GM19463 (cell line): ENCODE results near the gene INSIG2.

Experiments
- ATAC-seq: cut with Tn5 transposase; IDR thresholded peaks from one replicate; pipeline ENCODE4 v1.9.1; 2021; ENCODE audit warnings: mild to moderate bottlenecking, moderate library complexity; ENCODE audit not compliant: unreplicated experiment

The INSIG2 gene

DNA sequence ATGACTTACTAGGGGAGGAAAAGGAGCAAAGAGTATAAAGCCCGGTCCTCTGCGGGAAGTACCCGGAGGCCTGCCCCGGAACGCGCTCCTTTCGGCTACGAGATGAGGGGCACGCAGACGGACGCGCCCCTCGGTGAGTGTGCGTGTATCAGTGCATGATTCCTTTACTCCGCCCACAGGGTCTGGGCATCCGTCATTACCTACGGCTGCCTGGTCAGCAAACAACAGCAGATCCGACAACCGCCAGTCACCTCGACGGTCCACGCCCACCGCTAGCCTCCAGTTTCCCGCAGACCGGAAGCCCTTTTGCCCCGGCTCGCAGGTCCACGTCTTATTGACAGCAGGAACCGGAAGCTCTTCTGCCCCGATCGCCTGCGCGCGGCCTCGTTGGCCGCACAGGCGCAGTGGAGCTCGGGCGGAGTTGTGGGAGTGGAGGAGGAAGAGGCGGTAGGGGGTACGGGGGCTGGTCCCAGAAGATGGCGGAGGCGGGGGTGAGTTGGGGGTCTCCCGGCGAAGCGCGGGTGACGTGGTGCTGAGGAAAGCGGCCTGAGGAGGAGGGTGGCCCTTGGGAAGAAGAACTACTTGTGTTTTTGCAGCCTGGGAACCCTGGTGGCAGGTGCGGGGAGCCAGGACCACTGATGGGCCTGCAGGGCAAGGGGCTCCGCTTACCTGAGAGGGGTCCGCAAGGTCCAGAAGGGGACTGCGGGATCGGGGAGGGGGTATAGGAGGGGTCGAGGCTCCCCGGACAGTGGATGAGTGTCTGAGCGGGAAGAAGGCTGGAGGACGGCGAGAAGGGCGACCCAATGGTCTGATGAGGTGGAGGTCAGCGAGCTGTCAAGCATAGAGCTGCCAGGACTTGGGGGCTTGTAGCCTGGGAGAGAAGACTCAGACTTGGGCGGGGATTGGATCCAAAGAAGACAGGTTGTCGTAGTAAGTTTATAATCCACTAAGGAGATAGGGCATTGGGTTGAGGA is at the start of gene INSIG2:
TSS of gene INSIG2 (plus strand) at position 421 of the 974 bp plus-strand sequence. CDS start 8,086 bp downstream, outside the sequence.
- ATAC-seq: peak; percentile 94

DNA sequence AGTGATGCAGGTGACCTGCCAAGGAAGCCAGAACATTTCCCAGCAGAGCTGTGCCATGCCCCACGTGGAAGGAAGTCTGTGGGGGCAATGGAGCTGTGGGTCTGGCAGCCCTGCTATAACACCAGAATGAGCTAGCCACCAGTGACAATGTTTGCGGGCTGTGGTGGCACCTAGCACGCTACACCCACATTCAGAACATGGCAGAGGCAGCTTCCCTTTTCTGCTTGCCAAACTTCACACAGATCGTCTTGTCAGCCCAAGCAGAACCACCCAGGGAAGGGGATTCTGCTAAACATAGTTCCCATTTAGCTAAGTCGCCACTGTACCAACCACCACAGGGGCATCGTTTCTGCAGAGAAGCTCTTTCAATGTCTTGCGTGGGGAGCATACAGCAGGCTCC is 47.4 kb upstream of the INSIG2 start:
- no peak for ATAC-seq

DNA sequence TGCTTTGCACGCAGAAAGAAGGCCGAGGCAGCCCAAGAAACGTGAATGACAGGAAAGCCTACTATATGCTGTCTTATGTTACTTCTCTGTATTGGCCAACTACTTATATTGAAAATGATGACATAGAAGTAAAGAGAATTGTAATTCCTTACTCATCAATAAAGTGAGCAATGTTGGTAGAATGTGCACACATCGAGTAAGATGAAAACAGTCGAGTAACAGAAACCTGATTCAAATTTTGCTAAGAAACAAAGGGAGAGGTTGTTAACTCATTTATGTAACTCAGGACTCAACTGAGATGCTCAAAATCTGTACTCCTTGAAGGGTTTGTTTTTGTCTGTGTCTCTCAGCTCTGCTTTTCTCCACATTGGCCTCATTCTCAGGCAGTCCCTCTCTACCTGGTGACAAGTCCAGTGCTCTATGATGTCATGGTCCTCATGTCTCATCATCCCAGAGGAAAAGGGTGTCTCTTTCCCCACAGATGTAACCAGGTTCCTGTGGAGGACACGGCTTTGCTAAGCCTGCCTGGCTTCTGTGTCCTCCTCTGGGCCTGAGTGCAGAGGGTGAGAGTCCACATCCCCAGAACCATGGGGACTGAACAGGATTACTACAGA is 44.1 kb upstream of the INSIG2 start:
- ATAC-seq: no peak

DNA sequence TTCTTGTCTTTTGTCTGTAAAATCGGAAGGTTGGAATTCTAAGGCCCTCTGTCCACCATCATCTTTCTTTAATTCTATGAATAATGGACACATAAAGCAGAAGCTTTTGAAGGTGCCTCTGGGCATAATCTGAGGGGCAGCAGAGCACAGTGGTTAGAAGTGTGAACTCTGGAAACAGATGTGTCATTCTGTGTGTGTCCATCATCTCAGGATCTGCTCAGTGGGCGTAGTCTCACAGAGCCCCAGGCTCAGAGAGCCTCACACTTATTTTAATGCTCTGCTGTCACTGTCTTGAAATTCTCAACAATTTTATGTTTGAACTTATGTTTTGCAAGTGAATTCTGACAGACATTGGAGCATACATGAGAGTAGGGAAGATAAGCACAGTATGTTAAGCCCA is 43.4 kb upstream of the INSIG2 start:
- no peak for ATAC-seq

DNA sequence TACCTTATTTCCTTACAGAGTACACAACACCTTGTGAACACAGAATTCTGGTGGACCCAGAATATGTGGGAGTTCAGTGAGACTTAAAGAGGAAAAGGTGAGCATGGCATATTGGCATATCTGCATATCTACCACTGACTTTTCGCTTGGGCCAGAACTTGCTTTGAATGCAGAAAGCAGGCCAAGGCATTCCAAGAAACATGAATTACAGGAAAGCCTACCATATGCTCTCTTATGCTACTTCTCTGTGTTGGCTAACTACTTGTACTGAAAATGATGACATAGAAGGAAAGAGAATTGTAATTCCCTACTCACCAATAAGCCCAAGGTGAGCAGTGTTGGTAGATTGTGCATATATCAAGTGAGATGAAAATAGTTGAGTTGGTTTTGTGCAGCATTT is 43.0 kb upstream of the INSIG2 start:
- ATAC-seq: no peak

DNA sequence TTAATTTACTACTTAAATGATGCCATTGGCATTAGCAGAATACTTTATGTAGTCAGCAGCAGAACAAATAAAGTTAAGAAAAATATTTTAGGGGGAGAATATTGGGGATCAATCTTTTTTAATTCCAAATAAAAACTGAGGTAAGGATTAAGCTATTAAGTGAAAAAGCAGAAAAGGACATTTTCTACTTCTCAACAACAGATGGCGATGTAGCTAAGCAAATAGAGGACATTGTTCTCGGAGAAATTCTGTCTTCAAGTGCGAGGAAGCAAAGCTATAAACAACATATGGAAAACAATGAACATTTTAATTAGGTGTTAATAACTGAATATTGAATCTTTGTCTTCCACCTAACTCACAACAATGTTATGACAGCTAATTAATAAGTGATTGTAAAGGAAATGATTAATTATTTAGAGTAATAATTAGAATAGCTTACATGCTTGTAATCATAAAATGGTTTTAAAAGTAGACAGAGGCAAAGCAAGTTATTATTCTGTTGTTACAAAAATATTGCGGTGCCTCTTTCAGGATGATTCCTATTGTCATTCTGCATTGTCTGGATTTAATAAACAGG is 41.5 kb upstream of the INSIG2 start:
- no peak for ATAC-seq

DNA sequence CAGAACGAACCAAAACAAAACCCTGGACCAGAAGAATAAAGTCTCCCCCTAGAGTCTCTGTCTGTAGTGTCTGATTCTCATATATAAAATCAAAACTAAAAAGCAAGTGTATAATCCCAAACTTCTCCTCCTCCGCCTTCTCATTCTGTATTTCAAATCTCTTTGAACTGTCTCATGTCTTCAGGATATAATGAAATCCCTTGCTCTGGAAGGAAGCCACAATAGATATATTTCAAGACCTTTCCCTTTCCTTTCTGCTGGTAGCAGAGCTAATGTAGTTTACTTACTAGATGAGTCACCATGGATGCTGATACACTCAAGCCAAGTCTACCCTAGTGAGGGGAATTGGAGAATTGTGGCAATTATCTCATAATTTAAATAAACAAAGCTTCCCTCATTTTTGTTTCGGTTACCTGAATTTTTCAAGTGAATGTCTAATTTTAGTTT is 40.9 kb upstream of the INSIG2 start:
- no peak for ATAC-seq

DNA sequence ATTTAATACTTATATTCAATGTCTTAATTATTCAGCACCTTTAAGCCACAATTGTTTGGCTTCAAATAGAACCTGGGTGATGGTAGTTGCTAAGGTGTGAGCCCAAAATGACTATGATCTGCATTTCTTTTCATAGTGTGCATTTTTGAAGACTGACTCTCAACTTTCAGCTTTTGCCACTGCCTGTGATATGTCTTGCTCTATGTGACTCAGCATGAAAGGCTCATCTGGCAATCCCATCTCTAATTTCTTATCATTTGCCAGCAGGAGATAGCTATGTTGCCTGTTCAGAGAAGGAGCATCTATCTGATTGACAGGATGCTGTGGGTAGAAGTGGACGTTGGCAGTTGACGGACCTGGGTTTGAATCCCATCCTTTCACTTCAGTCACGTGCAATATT is 39.9 kb upstream of the INSIG2 start:
- no peak for ATAC-seq

DNA sequence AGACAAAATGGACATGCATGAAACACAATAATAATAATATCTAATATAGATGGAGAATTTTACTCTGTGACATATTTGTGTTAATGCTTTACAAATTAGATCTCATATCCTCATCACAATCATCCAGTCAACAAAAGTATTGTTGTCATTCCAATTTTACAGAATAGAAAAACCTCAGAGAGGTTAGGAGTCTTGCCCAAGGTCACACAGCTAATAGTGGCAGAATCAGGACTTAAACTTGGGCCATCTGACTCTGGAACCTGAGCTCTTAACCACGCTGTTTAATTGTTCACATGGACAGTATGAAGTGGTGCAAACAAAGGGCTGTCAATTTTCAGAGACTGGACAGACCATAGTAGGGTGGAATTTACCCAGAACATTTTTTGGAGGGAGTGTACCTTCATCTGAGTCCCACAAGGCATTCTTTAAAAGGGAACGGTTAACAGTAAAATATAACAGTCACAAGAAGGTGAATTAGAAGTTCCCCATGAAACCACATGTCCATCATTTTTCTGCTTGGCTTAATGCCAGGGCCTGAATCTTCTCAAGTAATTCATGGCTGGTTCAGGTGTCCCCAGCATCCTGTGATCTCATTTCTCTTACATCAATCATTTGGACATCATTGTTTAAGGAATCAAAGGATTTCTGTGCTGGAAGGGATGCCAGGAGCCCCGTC is 39.0 kb upstream of the INSIG2 start:
- peak; percentile 6 for ATAC-seq

DNA sequence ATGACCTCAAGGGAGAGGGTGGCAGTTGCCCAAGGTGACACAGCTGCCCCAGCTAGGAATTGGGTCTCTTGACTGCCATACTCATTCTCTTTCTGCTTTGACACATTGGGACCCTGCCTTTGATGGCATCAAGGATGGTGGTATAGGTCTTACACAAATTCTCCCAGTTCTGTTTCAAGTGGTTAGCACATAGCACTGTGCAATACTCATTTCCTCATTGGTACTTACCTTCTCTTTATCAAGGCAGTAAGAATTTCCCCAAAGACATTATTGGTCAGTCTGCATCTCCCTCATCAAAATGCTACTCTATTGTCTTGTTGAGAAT is 38.5 kb upstream of the INSIG2 start:
- ATAC-seq: peak; percentile 83

DNA sequence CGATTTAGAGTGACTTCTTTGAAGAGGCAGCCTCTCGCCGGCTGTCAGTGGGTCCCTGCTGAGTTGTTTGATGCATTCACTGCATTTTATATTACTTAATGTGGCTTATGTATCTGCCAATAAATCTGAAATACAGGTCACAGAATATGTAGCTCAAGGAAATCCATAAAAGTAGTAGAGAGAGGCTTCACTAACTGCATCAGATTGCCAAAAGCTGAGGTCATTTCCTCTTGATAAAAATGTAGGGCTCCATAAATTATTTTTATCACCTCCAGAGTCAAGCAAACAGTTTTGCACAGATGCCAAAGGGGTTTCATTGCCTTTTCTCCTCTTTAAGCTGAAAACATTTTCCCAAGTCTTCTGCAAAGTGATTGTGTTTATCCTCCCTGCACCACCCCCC is 37.9 kb upstream of the INSIG2 start:
- no peak for ATAC-seq

DNA sequence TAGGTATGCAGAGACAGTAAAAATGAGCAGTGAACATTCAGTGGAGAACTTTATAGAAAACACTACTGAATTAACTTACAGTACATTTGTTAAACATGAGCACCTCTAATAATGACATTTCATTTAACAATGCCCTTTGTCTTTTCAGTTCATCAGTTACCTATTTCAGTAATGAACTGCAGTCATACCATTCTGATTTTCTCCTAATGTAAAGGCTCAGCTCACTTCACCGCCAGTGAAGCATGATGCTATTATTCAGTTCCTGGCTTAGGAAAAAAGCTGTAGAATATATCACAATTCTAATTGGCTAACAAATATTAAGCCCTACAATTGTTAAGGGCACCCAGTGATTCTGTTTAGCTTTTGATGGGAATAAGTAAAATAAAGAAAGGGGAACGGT is 37.3 kb upstream of the INSIG2 start:
- no peak for ATAC-seq

DNA sequence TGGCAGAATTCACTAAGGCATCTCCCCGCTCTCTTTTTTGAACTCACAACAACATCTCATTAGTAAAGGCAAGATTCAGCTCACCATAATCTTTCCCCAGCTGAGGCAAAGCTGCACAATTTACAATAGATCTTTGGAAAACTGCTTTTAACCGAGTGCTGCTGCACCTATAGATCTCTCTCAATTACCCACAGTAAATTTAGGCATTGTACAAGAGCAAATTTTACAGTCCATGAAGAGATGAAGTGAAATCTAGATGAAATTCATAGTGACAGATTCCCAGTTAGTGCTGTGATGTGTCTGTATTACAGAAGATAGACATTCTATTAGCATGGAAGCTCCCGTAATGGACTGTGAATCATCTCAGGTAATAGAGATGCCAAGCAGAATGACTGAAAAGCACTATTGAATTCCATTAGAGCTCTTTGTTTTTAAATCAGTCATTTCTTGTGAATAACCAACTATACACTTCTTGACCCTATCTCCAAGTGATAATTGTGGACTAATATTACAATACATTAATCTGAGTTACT is 36.4 kb upstream of the INSIG2 start:
- no peak for ATAC-seq

DNA sequence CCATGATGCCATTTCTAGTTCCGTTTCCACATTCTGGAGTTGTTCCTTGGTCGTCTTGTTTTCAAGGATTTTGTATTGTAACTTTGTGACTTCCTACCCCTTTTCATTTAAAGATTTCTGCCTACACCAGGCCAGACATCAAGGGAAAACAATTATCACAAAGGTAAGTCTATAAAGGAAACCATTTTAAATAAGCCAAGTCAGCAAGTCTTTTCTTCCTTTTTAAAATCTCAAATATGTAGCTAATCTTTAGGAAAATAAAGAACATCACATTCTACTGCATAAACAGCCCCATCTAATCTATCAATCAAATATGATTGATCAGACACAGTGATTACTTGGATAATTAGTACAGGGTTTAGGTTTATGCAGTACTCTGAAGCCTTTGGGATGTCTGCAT is 35.8 kb upstream of the INSIG2 start:
- ATAC-seq: no peak

DNA sequence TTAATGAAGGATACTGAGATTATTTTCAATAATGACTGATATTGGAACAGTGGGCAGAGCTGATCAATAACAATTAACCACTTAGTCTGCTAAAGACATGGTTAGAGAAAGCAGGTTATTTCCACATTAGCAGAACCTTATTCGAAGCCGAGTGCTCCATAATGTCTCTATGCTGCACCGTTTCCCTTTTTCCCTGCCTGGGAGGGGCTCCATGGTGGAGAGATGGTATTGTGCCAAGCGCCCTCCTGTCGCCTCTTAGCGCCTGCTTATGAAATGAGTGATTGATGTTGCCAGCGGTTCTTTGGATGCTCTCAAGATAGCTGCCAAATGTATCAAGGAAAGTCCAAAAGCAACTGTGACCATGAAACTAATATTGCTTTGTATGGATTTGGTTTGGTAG is 34.6 kb upstream of the INSIG2 start:
- ATAC-seq: no peak

DNA sequence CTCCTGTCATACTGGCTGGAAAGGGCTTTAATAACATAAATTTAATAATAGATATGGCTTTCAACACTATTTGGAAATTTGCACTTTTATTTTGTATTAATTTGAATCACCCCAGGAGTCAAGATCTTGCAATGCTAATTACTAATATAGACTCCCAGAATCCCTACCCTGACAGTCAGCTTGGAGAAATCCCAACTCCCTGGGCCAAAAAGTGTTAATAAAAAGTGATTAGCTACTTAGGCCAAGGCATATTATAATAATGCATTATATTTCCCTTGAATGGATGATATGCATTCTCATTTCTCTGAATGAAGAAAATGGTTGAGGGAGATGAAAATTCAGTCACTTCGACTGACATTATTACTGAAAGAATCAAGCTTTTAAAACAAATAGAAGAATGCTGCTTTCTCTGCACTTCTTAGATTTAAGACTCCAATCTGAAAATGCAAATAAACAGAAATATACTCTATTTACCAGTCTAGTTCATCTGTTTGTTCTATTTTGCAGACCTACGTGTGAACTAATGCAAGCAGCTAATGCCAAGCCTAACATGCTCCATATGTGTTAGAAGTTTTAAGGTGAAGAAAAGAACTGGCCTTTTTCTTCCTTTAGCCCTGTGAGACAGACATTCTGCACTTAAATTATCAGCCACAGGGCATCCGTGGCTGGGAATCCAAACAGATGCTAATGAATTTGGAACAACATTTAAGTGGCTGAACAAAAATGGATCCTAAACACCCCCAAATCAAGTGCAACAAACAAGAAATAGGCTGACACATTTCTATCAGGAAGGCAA is 33.9 kb upstream of the INSIG2 start:
- ATAC-seq: no peak

DNA sequence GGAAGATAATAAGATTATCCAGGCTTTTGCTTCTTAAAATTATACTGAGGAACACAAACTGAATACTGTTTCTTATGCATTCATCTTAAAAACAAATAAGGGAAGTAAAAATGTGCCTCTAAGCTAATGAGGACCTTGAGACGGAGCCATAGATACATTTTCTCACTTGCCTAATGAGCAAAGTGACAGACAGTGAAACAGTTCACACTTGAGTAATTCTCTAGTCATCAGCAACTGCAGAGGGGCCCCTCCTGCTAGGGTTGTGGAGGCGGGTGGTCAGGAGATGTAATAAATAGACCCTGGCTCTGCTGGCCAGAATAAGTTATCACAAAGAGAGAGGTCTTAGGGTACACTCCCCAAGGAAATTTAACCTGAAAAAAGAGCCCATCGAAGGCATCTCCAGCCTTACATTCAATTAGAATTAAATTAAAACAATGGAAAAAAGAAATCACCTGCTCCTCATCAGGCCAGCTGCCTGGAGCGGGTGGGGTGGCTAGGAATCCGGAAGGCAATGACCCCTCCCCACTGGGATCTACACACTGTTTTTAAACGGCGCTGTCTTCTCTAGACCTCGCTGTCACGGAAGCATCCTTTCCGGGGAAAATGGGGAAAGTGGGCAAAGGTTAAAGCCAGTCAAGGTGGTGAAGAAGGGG is 32.6 kb upstream of the INSIG2 start:
- peak; percentile 78 for ATAC-seq

DNA sequence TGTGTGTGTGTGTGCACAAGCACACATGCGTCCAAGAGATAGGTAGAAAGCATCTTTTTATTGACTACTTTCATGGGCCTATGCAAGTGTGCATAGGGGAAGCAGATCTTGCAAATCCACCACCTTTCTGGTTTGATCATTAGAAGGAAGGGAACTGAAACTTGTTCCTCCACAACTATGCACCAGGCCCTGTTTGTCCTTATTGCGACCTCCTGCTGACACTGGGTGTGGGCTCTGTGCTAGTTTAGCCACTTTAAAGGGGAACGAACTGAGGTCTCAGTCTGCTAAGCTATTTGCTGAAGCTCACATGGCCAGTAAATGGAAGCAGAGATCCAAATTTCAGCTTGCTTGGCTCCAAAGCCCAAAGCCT is 32.1 kb upstream of the INSIG2 start:
- peak; percentile 78 for ATAC-seq

DNA sequence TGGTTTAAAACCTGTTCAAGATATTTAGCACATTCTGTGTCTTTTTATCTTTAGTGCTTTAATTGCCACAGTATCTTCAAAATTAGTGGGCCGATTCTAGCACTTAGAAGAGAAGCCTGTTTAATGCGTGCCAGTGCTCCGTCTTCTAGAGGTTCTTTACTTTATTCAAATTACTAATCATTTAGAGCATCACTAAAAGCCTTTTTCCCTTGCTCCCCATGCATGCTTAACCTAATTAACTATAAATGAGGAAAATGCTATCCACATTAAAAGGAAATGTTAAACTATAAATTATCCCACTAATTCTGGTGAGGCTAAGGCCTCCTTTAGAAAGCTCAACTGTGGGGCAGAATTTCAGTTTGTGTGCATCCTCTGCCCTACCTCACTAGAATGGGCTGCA is 31.5 kb upstream of the INSIG2 start:
- ATAC-seq: no peak

DNA sequence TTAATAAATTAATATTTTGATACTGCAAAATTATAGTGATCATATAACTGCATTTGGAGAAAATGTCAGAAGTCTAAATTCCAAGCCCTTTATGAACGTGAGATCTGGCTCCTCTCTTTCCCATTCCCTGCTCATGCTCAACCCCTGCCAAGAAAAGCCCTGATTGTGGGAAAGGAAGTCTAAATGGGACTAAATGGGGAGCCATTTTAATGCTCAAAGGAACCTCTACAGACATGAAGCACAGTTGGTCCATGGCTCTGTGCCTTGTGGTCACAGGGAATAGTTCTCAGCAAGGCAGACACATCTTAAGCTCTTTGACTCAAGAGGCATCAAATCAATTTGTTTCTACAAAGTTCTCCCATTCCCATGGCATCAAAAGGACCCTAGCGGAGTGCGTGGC is 29.3 kb upstream of the INSIG2 start:
- ATAC-seq: no peak
